NCI-H2227 treated with DMSO at 0.1 percent for 48 hours (cell line): ENCODE measurements around the gene CELF4.

Experiments used
- DNase-seq: peaks from one replicate; lab custom pipeline; 2025; lab: John Stamatoyannopoulos, UW

Gene CELF4

GRCh38 chr18:37572736-37573135 is 7.1 kb upstream of the CELF4 start:
- no peak for DNase-seq

- no peak for DNase-seq
These were observed 5.7 kb upstream of the CELF4 start for GRCh38 chr18:37571266-37571665.

- DNase-seq, result no peak
These were observed 4.8 kb upstream of the CELF4 start for GRCh38 chr18:37570336-37570930.

- no peak for DNase-seq
These were observed 3.1 kb upstream of the CELF4 start for GRCh38 chr18:37568671-37569070.

GRCh38 chr18:37567994-37568359 is 2.4 kb upstream of the CELF4 start:
- DNase-seq, result no peak

- DNase-seq, result no peak
These were observed 1.7 kb upstream of the CELF4 start for GRCh38 chr18:37567061-37567993.

GRCh38 chr18:37566479-37567060 is 972 bp upstream of the CELF4 start:
- DNase-seq, result no peak

- peak; percentile 85 for DNase-seq
These were observed 430 bp upstream of the CELF4 start for GRCh38 chr18:37565977-37566478.

- no peak for DNase-seq
These were observed 892 bp downstream of the CELF4 start for GRCh38 chr18:37564711-37565100.

- peak; percentile 78 for DNase-seq
These were observed 1.6 kb downstream of the CELF4 start for GRCh38 chr18:37563931-37564392.

GRCh38 chr18:37561986-37562385 is 3.6 kb downstream of the CELF4 start:
- no peak for DNase-seq

- no peak for DNase-seq
These were observed 5.6 kb downstream of the CELF4 start for GRCh38 chr18:37560003-37560402.

- DNase-seq, result no peak
These were observed 6.4 kb downstream of the CELF4 start for GRCh38 chr18:37559194-37559593.

- DNase-seq, result no peak
These were observed 11.2 kb downstream of the CELF4 start for GRCh38 chr18:37554399-37554787.

GRCh38 chr18:37553633-37554398 is 11.8 kb downstream of the CELF4 start:
- no peak for DNase-seq

GRCh38 chr18:37552286-37552685 is 13.3 kb downstream of the CELF4 start:
- DNase-seq, result no peak

- DNase-seq, result no peak
These were observed 13.8 kb downstream of the CELF4 start for GRCh38 chr18:37551846-37552245.

- no peak for DNase-seq
These were observed 14.3 kb downstream of the CELF4 start for GRCh38 chr18:37551249-37551648.

- no peak for DNase-seq
These were observed 15.3 kb downstream of the CELF4 start for GRCh38 chr18:37550118-37550875.

- no peak for DNase-seq
These were observed 16.8 kb downstream of the CELF4 start for GRCh38 chr18:37548679-37549289.
